Measurements from ENCODE around the gene GRIK1.

GRCh38 chr21:29739176-29739575 is 200.6 kb downstream of the GRIK1 start:
- no peak for TF ChIP-seq CTCF (IDR thresholded peaks at IDR 0.05)
- TF ChIP-seq POLR2A (IDR thresholded peaks at IDR 0.05), result no peak

All from Peyer's patch (tissue), 4 donors.